Vagina (tissue), 2 donors: ENCODE results near the gene AFF3. TPM values are rescaled to one million over a fixed set of nuclear protein-coding genes. Genes with fewer than 3 reads are reported as not detected.

ENCODE experiments used
- DNase-seq, 2 donors: peaks; one replicate each; pipeline ENCODE4 v3.0.0-alpha.2; 2017; ENCODE audit errors: extremely low spot score in 2 of 2
- H3K27ac ChIP-seq: fragments of 200-600 bp; sonication (generic); one replicate; pipeline ENCODE4 v1.5.1; 2019
- H3K27me3 ChIP-seq: fragments of 200-600 bp; sonication (generic); one replicate; pipeline ENCODE4 v1.5.1; 2019
- H3K36me3 ChIP-seq, 2 donors: fragments of 200-600 bp; sonication (generic); one replicate each; pipeline ENCODE4 v1.5.1; 2017 to 2019
- H3K4me1 ChIP-seq: fragments of 200-600 bp; sonication (generic); one replicate; pipeline ENCODE4 v1.5.1; 2019
- H3K4me3 ChIP-seq, 2 donors: fragments of 200-600 bp; sonication (generic); 1 replicate in 1 of 2; 2 replicates in 1 of 2; pipeline ENCODE4 v1.5.1; 2016 to 2019
- H3K9me3 ChIP-seq: fragments of 200-600 bp; sonication (generic); one replicate; pipeline ENCODE4 v1.5.1; 2019
- POLR2A ChIP-seq, 2 donors: fragments of 450-650 bp; IDR thresholded peaks; one replicate each; pipeline ENCODE4 v1.6.1; 2017; ENCODE audit warnings: antibody characterized with exemption in 2 of 2, mild to moderate bottlenecking in 2 of 2, moderate library complexity in 2 of 2
- POLR2AphosphoS5 ChIP-seq, 2 donors: sonication (generic); formaldehyde crosslinking; IDR thresholded peaks; one replicate each; pipeline ENCODE4 v1.9.0; 2017; ENCODE audit warnings: antibody characterized with exemption in 2 of 2, mild to moderate bottlenecking in 2 of 2, low read depth in 1 of 2; ENCODE audit not compliant: insufficient read depth in 1 of 2
- intact Hi-C: fragments of 100-400 bp; cut with DNase I; formaldehyde crosslinking; loops from one replicate; pipeline ENCODE4 v1.15.1; 2023
- total RNA-seq: library from RNA; depleted of rRNA; stranded (reverse); fragments of >200 nt; gene quantifications from one replicate; pipeline ENCODE4 v1.2.3, GENCODE V29; 2016
- TF ChIP-seq, protein P1 (sequence below), 3 experiments: fragments of 450-650 bp in 2 of 3; fragments of 200-600 bp in 1 of 3; sonication (generic) in 1 of 3; IDR thresholded peaks; one replicate each; pipeline ENCODE4 v1.5.1; 2017 to 2019; ENCODE audit warnings: antibody characterized with exemption in 3 of 3, mild to moderate bottlenecking in 2 of 3, moderate library complexity in 2 of 3

The AFF3 gene
- total RNA-seq, 1 donor from 2014 or later: 7.6 TPM

DNA sequence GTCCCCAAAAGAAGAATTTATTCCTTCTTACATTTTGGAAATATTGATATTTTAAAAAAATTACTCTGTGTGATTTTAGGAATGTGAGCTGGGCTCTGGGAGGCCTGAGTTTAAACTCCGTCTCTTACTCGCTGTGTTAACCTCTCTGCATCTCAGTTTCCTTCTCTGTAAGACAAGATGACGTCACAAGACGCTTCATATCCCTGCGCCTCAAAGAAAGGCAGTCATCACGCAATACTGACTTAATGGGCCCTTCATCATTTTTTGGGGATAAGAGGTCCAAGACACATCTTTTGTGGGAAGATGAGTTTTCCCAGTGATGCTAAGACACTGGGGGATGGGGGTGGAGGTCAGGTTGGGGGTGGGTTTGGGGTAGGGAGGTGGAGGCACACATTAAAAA is 320.4 kb downstream of the AFF3 start:
- no peaks in the 10 kb centered on the region for H3K36me3 ChIP-seq
- no peaks in the 10 kb centered on the region for H3K4me1 ChIP-seq
- TF ChIP-seq POLR2AphosphoS5 (IDR thresholded peaks at IDR 0.05; ENCODE audit: insufficient read depth in 1 of 2, low read depth in 1 of 2) (no peak), POLR2A (IDR thresholded peaks at IDR 0.05) (no peak)
- TF ChIP-seq, protein P1, sequence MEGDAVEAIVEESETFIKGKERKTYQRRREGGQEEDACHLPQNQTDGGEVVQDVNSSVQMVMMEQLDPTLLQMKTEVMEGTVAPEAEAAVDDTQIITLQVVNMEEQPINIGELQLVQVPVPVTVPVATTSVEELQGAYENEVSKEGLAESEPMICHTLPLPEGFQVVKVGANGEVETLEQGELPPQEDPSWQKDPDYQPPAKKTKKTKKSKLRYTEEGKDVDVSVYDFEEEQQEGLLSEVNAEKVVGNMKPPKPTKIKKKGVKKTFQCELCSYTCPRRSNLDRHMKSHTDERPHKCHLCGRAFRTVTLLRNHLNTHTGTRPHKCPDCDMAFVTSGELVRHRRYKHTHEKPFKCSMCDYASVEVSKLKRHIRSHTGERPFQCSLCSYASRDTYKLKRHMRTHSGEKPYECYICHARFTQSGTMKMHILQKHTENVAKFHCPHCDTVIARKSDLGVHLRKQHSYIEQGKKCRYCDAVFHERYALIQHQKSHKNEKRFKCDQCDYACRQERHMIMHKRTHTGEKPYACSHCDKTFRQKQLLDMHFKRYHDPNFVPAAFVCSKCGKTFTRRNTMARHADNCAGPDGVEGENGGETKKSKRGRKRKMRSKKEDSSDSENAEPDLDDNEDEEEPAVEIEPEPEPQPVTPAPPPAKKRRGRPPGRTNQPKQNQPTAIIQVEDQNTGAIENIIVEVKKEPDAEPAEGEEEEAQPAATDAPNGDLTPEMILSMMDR (IDR thresholded peaks at IDR 0.05): no peak
- no peak overlapping the region for H3K27ac ChIP-seq
- H3K4me3 ChIP-seq: no peak overlapping the region
- H3K9me3 ChIP-seq: no peaks in the 10 kb centered on the region
- H3K27me3 ChIP-seq: no peaks in the 10 kb centered on the region
- DNase-seq: no peak
- intact Hi-C loops: no loop called here

- DNase-seq: no peak
- Histone ChIP-seq H3K27me3 (no peaks in the 10 kb centered on the region), H3K27ac (no peak overlapping the region), H3K4me1 (no peaks in the 10 kb centered on the region), H3K9me3 (no peaks in the 10 kb centered on the region), H3K4me3 (no peak overlapping the region), H3K36me3 (no peaks in the 10 kb centered on the region)
- no peak for TF ChIP-seq POLR2AphosphoS5 (IDR thresholded peaks at IDR 0.05; ENCODE audit: insufficient read depth in 1 of 2, low read depth in 1 of 2)
- no peak for TF ChIP-seq POLR2A (IDR thresholded peaks at IDR 0.05)
- TF ChIP-seq, protein P1 (IDR thresholded peaks at IDR 0.05): no peak
- intact Hi-C loops: no loop called here
Measured at GRCh38 chr2:99821572-99821971, 320.8 kb downstream of the AFF3 start.

DNA sequence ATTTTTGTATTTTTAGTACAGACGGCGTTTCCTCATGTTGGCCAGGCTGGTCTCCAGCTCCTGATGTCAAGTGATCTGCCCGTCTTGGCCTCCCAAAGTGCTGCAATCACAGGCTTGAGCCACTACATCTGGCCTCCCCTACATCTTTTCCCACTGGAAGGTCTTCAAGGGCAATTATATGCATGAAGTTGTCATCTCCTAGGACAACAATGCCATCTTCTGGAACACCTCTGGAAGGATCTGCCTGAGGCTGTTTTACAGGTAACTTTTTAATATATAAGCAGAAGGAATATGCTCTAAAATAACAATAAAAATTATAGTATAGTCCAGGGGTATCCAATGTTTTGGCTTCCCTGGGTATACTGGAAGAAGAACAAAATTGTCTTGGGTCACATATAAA is 321.4 kb downstream of the AFF3 start:
- H3K4me3 ChIP-seq: no peak overlapping the region
- intact Hi-C loops: no loop called here
- DNase-seq: no peak
- TF ChIP-seq, protein P1 (IDR thresholded peaks at IDR 0.05): no peak
- TF ChIP-seq POLR2A (IDR thresholded peaks at IDR 0.05) (no peak), POLR2AphosphoS5 (IDR thresholded peaks at IDR 0.05; ENCODE audit: insufficient read depth in 1 of 2, low read depth in 1 of 2) (no peak)
- H3K36me3 ChIP-seq: no peaks in the 10 kb centered on the region
- no peaks in the 10 kb centered on the region for H3K27me3 ChIP-seq
- no peaks in the 10 kb centered on the region for H3K9me3 ChIP-seq
- H3K4me1 ChIP-seq: no peaks in the 10 kb centered on the region
- no peak overlapping the region for H3K27ac ChIP-seq

GRCh38 chr2:99819766-99820165 is 322.6 kb downstream of the AFF3 start:
- no peaks in the 10 kb centered on the region for H3K9me3 ChIP-seq
- DNase-seq: no peak
- no peak overlapping the region for H3K27ac ChIP-seq
- no peaks in the 10 kb centered on the region for H3K36me3 ChIP-seq
- H3K27me3 ChIP-seq: no peaks in the 10 kb centered on the region
- intact Hi-C loops: no loop called here
- TF ChIP-seq POLR2A (IDR thresholded peaks at IDR 0.05) (no peak), POLR2AphosphoS5 (IDR thresholded peaks at IDR 0.05; ENCODE audit: insufficient read depth in 1 of 2, low read depth in 1 of 2) (no peak)
- TF ChIP-seq, protein P1 (IDR thresholded peaks at IDR 0.05): no peak
- no peak overlapping the region for H3K4me3 ChIP-seq
- no peaks in the 10 kb centered on the region for H3K4me1 ChIP-seq

GRCh38 chr2:99818842-99819241 is 323.5 kb downstream of the AFF3 start:
- DNase-seq: no peak
- H3K27me3 ChIP-seq: no peaks in the 10 kb centered on the region
- no peaks in the 10 kb centered on the region for H3K9me3 ChIP-seq
- H3K36me3 ChIP-seq: no peaks in the 10 kb centered on the region
- H3K4me3 ChIP-seq: no peak overlapping the region
- TF ChIP-seq POLR2AphosphoS5 (IDR thresholded peaks at IDR 0.05; ENCODE audit: insufficient read depth in 1 of 2, low read depth in 1 of 2) (no peak), POLR2A (IDR thresholded peaks at IDR 0.05) (no peak)
- TF ChIP-seq, protein P1 (IDR thresholded peaks at IDR 0.05): no peak
- H3K27ac ChIP-seq: no peak overlapping the region
- intact Hi-C loops: no loop called here
- H3K4me1 ChIP-seq: no peaks in the 10 kb centered on the region
